Measurements from ENCODE around the gene CEACAM1. TPM values are rescaled to one million over a fixed set of nuclear protein-coding genes. Genes with fewer than 3 reads are reported as not detected.

Gene CEACAM1
- total and polyA plus RNA-seq, 2 of the 13 experiments (the other 11 are each of a cell fraction or from before 2014, with no cell fraction given), result 13.5 to 332 TPM

DNA sequence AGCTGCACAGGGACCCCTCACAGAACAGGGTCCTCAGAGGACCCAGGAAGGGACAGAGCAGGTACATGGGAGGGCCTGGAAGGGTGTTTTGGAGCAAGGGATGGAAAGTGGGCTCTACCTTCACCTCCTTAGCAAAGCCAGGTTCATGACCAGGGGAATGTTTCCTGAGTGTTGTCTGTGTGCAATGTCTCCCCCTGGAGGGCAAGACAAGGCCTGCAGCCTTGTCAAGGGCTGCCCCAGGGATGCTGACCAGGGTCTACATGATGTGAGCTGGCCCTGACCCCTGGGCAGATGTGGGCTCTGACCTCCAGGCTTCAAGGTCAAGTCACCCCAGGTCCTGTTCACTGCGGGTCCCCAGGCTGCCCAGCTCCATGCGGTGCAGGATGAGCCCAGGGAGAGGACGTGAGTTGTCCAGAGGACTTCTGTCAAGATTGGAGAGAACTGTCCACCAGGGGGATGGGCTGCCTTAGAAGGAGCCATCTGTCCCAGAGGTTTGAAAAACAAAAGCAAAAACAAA is 1.0 kb upstream of the CEACAM1 start (continued):
- no peak for TF ChIP-seq STAT6 (CRISPR knock-in tag; IDR thresholded peaks at IDR 0.05; ENCODE audit: borderline replicate concordance)
- TF ChIP-seq ZNF20 (CRISPR knock-in tag; IDR thresholded peaks at IDR 0.05), result no peak
- TF ChIP-seq SMAD1 (CRISPR knock-in tag; IDR thresholded peaks at IDR 0.05; ENCODE audit: borderline replicate concordance, low read depth), result no peak; the same call in 1 of the 2 replicates
- no peak; the same call in 1 of the 2 replicates for TF ChIP-seq DNMT1 (CRISPR knock-in tag; IDR thresholded peaks at IDR 0.05)
- TF ChIP-seq NFYC (CRISPR knock-in tag; IDR thresholded peaks at IDR 0.05), result no peak
- TF ChIP-seq ZNF274 (CRISPR knock-in tag; IDR thresholded peaks at IDR 0.05), result no peak
- TF ChIP-seq, protein P1, sequence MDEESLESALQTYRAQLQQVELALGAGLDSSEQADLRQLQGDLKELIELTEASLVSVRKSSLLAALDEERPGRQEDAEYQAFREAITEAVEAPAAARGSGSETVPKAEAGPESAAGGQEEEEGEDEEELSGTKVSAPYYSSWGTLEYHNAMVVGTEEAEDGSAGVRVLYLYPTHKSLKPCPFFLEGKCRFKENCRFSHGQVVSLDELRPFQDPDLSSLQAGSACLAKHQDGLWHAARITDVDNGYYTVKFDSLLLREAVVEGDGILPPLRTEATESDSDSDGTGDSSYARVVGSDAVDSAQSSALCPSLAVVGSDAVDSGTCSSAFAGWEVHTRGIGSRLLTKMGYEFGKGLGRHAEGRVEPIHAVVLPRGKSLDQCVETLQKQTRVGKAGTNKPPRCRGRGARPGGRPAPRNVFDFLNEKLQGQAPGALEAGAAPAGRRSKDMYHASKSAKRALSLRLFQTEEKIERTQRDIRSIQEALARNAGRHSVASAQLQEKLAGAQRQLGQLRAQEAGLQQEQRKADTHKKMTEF (CRISPR knock-in tag; IDR thresholded peaks at IDR 0.05), result peak; percentile 31; the same call in 1 of the 2 replicates
- TF ChIP-seq TOPORS (CRISPR knock-in tag; IDR thresholded peaks at IDR 0.05), result no peak
- no peak for TF ChIP-seq ZNF333 (CRISPR knock-in tag; IDR thresholded peaks at IDR 0.05; ENCODE audit: borderline replicate concordance)
- no peak for TF ChIP-seq AGO2 (optimal IDR thresholded peaks at IDR 0.05; ENCODE audit: low read depth, low read length)
- TF ChIP-seq ZNF33A (CRISPR knock-in tag; IDR thresholded peaks at IDR 0.05; ENCODE audit: borderline replicate concordance), result no peak
- peak; percentile 23; the same call in 1 of the 2 replicates for TF ChIP-seq ELF1 (CRISPR knock-in tag; IDR thresholded peaks at IDR 0.05)
- TF ChIP-seq KDM3A (CRISPR knock-in tag; IDR thresholded peaks at IDR 0.05; ENCODE audit: low read depth), result peak; percentile 22; the same call in 1 of the 2 replicates
- TF ChIP-seq FOSL2 (CRISPR knock-in tag; IDR thresholded peaks at IDR 0.05), result peak; percentile 39; the same call in 1 of the 2 replicates
- TF ChIP-seq HMG20B (CRISPR knock-in tag; conservative IDR thresholded peaks at IDR 0.05), result no peak
- no peak for TF ChIP-seq TBX3 (IDR thresholded peaks at IDR 0.05; ENCODE audit: borderline replicate concordance)
- no peak for TF ChIP-seq ZNF615 (CRISPR knock-in tag; IDR thresholded peaks at IDR 0.05; ENCODE audit: borderline replicate concordance)
- 0 out of 2 replicates have a peak, but pooled peaks have one; percentile 82 for TF ChIP-seq ZBTB7B (CRISPR knock-in tag; IDR thresholded peaks at IDR 0.05)
- no peak for TF ChIP-seq SP2 (CRISPR knock-in tag; IDR thresholded peaks at IDR 0.05)
- TF ChIP-seq GMEB1 (CRISPR knock-in tag; IDR thresholded peaks at IDR 0.05; ENCODE audit: borderline replicate concordance), result no peak
- no peak for TF ChIP-seq SMARCE1 (IDR thresholded peaks at IDR 0.05; ENCODE audit: borderline replicate concordance)
- peak; percentile 77 for TF ChIP-seq RARA (CRISPR knock-in tag; IDR thresholded peaks at IDR 0.05)
- no peak for TF ChIP-seq DPF2 (CRISPR knock-in tag; IDR thresholded peaks at IDR 0.05; ENCODE audit: borderline replicate concordance, low read depth)
- peak; percentile 52; the same call in 1 of the 2 replicates for TF ChIP-seq ERF (CRISPR knock-in tag; IDR thresholded peaks at IDR 0.05)

Measured in HepG2 (cell line).